Mesothelial cell of epicardium (in vitro differentiated cells): ENCODE measurements around the gene HDAC3. TPM values are rescaled to one million over a fixed set of nuclear protein-coding genes. Genes with fewer than 3 reads are reported as not detected.

Source experiments
- DNase-seq, 2 experiments: peaks; one replicate each; pipeline ENCODE4 v3.0.0; 2021; ENCODE audit warnings: low spot score in 2 of 2; ENCODE audit not compliant: unreplicated experiment in 2 of 2
- H3K27ac Mint-ChIP-seq: 2 replicates; pipeline ENCODE4 v1.8.0; 2021; ENCODE audit warnings: mixed read lengths
- H3K27me3 Mint-ChIP-seq: 2 replicates; pipeline ENCODE4 v1.8.0; 2021; ENCODE audit warnings: low read depth, mixed read lengths
- H3K36me3 Mint-ChIP-seq: 2 replicates; pipeline ENCODE4 v1.8.0; 2021; ENCODE audit warnings: mixed read lengths
- H3K4me1 Mint-ChIP-seq: 2 replicates; pipeline ENCODE4 v1.8.0; 2021; ENCODE audit warnings: mixed read lengths
- H3K4me3 Mint-ChIP-seq: 2 replicates; pipeline ENCODE4 v1.8.0; 2021; ENCODE audit warnings: mild to moderate bottlenecking, moderate library complexity, mixed read lengths
- H3K9me3 Mint-ChIP-seq: 2 replicates; pipeline ENCODE4 v1.8.0; 2021; ENCODE audit warnings: mixed read lengths
- total RNA-seq: library from RNA; stranded (reverse); gene quantifications from 3 replicates; pipeline ENCODE4 v1.2.1, GENCODE V29; 2021
- TF ChIP-seq, protein P1 (sequence below): fragments of 200-600 bp; sonication (generic); IDR thresholded peaks from one replicate; pipeline ENCODE4 v1.5.0; 2021; ENCODE audit warnings: antibody characterized with exemption; ENCODE audit not compliant: unreplicated experiment

HDAC3 gene
- total RNA-seq, 1 donor from 2014 or later = 108 TPM

DNA sequence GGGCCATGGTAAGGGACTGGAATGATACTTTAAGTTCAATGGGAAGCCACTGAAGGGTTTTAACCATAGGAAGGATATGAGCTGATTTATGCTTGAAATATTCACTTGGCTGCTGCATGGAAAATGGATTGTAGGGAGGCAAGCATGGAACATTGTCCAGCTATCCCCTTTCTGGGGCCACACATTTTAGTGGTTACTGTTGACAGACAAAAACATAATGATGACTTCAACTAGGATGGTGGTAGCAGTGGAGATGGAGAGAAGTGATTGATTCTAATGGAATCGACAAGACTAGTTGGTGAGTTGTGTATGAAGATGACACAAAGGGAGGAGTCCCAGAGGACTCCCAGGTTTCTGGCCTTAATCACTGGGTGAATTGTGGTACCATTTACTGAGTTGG lies 20.8 kb upstream of the HDAC3 start:
- no peaks in the 10 kb centered on the region for H3K4me1 Mint-ChIP-seq
- no peak overlapping the region for H3K27ac Mint-ChIP-seq
- no peak for DNase-seq
- H3K27me3 Mint-ChIP-seq = no peaks in the 10 kb centered on the region
- peaks cover 25% of the 10 kb centered on the region for H3K36me3 Mint-ChIP-seq
- TF ChIP-seq, protein P1, sequence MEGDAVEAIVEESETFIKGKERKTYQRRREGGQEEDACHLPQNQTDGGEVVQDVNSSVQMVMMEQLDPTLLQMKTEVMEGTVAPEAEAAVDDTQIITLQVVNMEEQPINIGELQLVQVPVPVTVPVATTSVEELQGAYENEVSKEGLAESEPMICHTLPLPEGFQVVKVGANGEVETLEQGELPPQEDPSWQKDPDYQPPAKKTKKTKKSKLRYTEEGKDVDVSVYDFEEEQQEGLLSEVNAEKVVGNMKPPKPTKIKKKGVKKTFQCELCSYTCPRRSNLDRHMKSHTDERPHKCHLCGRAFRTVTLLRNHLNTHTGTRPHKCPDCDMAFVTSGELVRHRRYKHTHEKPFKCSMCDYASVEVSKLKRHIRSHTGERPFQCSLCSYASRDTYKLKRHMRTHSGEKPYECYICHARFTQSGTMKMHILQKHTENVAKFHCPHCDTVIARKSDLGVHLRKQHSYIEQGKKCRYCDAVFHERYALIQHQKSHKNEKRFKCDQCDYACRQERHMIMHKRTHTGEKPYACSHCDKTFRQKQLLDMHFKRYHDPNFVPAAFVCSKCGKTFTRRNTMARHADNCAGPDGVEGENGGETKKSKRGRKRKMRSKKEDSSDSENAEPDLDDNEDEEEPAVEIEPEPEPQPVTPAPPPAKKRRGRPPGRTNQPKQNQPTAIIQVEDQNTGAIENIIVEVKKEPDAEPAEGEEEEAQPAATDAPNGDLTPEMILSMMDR = no peak
- H3K4me3 Mint-ChIP-seq = no peak overlapping the region
- H3K9me3 Mint-ChIP-seq = no peaks in the 10 kb centered on the region

DNA sequence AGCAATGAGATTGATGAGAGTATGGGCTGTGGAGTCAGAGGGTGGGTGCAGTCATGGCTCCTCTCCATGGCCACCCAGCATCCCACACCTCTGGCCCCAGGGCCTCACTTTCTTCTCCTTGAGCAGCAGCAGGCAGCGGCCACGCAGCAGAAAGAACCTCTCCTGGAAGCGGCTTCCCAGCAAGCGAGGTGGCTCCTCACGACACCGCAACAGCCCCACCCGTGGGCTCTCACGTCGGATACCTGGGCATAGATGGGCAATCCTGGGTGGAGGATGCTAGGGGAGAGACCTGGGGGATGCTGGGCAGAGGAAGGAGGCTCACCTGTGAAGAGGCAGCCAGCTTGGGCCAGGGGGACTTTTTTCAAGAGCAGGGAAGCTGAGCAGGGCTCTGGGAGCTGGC lies 19.7 kb upstream of the HDAC3 start:
- H3K4me1 Mint-ChIP-seq = peaks cover 5% of the 10 kb centered on the region

DNA sequence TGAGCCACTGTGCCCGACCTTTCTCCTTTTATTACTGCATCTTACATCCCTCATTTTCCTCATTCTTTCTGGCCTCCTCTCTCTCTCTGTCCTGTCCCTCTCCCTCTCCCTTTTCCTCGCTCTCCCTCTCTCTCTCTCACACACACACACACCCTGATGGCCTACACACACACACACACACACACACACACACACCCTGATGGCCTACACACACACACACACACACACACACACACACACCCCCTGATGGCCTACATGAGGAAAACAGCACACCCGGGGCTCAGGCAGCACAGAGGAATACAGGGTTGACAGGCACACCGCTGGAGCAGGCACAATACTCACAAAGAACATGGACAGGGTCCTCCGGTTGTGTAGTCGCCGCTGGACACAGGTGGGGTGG lies 18.4 kb upstream of the HDAC3 start:
- TF ChIP-seq, protein P1 = no peak
- H3K4me3 Mint-ChIP-seq = no peak overlapping the region
- peaks cover 25% of the 10 kb centered on the region for H3K36me3 Mint-ChIP-seq
- no peaks in the 10 kb centered on the region for H3K27me3 Mint-ChIP-seq
- peaks cover 11% of the 10 kb centered on the region for H3K4me1 Mint-ChIP-seq
- H3K27ac Mint-ChIP-seq = no peak overlapping the region
- no peaks in the 10 kb centered on the region for H3K9me3 Mint-ChIP-seq
- no peak for DNase-seq

More for the DNA sequence above, 19.7 kb upstream of the HDAC3 start:
- no peak for DNase-seq
- no peak overlapping the region for H3K4me3 Mint-ChIP-seq
- no peak overlapping the region for H3K27ac Mint-ChIP-seq
- no peaks in the 10 kb centered on the region for H3K9me3 Mint-ChIP-seq
- H3K36me3 Mint-ChIP-seq = peaks cover 25% of the 10 kb centered on the region
- no peaks in the 10 kb centered on the region for H3K27me3 Mint-ChIP-seq
- TF ChIP-seq, protein P1 = no peak

DNA sequence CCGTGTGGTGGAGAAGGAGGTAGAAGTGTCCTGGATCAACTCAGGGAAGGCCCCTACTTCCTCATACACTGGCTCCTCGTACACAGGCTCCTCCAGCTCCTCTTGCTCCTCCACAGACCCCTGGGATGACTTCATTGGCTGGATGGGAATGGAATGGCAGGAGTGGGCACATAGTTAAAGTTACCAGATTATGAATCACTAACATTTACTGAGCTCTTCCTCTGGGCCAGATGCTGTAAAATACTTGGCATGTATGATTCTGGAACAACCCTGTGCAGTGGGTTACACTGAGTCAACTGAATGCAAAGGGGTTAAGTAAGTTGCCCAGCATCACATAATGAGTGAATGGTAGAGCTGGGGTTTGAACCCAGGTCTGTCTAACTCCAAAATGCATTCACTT lies 17.6 kb upstream of the HDAC3 start:
- no peak for DNase-seq
- H3K27me3 Mint-ChIP-seq = no peaks in the 10 kb centered on the region
- no peak overlapping the region for H3K27ac Mint-ChIP-seq
- no peaks in the 10 kb centered on the region for H3K9me3 Mint-ChIP-seq
- peaks cover 20% of the 10 kb centered on the region for H3K36me3 Mint-ChIP-seq
- peaks cover 11% of the 10 kb centered on the region for H3K4me1 Mint-ChIP-seq
- TF ChIP-seq, protein P1 = no peak
- no peak overlapping the region for H3K4me3 Mint-ChIP-seq

DNA sequence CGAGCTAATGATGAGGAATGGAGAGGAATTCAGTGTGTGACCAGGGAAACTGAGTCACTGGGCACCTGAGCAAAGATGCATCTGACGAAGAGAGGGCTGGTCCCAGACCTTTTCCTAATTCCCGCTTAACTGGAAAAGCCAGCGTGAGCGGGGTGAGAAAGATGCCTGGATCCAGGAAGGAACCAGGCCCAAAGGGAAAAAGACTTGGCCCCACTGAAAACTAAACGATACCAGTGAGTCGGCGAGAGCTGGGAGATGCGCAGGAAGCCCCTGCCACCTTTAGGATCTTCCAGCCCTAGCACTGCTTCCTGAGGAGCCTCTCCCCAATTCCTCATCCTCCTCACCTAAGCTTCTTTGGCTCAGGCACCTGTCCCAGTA lies 15.1 kb upstream of the HDAC3 start:
- no peaks in the 10 kb centered on the region for H3K9me3 Mint-ChIP-seq
- peak overlapping the region; percentile 96 for H3K4me3 Mint-ChIP-seq
- peaks cover 11% of the 10 kb centered on the region for H3K4me1 Mint-ChIP-seq
- DNase-seq = no peak
- peaks cover 10% of the 10 kb centered on the region for H3K36me3 Mint-ChIP-seq
- H3K27me3 Mint-ChIP-seq = no peaks in the 10 kb centered on the region
- no peak overlapping the region for H3K27ac Mint-ChIP-seq
- TF ChIP-seq, protein P1 = no peak
